NB4 (cell line): ENCODE data around the gene ETV7.

Experiments used
- POLR2A ChIP-seq: IDR thresholded peaks from 2 replicates; pipeline ENCODE4 v1.6.1; 2011; ENCODE audit warnings: mild to moderate bottlenecking; ENCODE audit not compliant: insufficient read length; ENCODE audit errors: extremely low read depth
- TF ChIP-seq, protein P1 (sequence below): IDR thresholded peaks from one replicate; pipeline ENCODE4 v1.5.1; 2012; ENCODE audit warnings: low read depth, low read length
- TF ChIP-seq, protein P2 (sequence below): IDR thresholded peaks from 2 replicates; pipeline ENCODE4 v1.6.1; 2011; ENCODE audit warnings: low read depth, low read length

DNA sequence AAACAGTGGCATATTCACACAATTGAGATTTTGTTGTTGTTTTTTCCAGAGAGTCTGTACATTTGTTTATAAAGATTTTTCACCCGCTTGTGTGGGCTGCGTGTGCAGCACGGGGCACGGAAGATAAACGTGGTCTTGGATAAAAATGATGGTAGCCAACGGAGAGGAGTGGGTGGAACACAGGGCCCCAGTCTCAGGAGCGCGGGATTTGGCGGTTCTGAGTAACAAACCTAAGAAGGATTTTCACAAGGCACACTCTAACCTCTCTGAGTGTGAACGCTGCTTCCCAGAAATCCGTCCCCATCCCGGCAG is 47.2 kb downstream of the ETV7 start:
- TF ChIP-seq POLR2A: no peak
- TF ChIP-seq, protein P1, sequence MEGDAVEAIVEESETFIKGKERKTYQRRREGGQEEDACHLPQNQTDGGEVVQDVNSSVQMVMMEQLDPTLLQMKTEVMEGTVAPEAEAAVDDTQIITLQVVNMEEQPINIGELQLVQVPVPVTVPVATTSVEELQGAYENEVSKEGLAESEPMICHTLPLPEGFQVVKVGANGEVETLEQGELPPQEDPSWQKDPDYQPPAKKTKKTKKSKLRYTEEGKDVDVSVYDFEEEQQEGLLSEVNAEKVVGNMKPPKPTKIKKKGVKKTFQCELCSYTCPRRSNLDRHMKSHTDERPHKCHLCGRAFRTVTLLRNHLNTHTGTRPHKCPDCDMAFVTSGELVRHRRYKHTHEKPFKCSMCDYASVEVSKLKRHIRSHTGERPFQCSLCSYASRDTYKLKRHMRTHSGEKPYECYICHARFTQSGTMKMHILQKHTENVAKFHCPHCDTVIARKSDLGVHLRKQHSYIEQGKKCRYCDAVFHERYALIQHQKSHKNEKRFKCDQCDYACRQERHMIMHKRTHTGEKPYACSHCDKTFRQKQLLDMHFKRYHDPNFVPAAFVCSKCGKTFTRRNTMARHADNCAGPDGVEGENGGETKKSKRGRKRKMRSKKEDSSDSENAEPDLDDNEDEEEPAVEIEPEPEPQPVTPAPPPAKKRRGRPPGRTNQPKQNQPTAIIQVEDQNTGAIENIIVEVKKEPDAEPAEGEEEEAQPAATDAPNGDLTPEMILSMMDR: no peak
- TF ChIP-seq, protein P2, sequence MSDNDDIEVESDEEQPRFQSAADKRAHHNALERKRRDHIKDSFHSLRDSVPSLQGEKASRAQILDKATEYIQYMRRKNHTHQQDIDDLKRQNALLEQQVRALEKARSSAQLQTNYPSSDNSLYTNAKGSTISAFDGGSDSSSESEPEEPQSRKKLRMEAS: no peak
